Measurements from ENCODE around the gene BTK. TPM values are rescaled to one million over a fixed set of nuclear protein-coding genes. Genes with fewer than 3 reads are reported as not detected.
A peak's percentile ranks its signal among the peaks of the same experiment; 100 is the strongest.
"Not testable (repeated sequence)": the region's sequence is repeated elsewhere in the genome, so short reads cannot be mapped to it uniquely, and the experiment has no call there.

Gene BTK
- total RNA-seq, 2 donors from 2014 or later: 1.9 to 3.0 TPM

DNA sequence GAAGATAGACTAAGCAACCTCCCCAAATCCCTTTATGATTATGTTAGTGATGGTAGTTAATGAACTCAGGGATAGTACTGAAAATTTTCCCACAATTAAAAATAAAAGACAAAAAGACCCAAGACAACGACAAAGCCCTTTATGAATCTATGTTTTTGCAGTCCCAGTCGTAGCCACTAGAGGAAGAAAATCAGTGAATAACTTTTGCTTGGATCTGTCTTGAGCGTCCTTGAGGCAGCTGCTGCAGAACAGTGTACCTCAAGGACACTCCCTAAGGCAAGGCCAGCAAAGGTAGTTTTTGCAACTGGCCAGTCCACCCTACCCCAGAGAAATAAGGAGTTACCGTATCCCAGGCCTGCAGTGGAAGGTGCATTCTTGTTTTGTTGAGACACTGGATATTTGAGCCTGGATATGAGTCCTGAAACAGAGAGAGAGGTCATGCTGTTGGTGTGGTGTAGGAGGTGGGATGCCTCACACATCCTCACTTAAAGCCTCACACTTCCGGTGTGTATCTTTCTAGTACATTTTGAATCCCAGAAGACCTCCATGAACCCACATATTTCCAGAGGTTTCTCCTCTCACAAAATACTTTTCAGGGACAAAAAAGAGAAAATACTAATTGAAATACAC lies 28.7 kb downstream of the BTK start:
- Histone ChIP-seq H3K4me1 (no peaks in the 10 kb centered on the region), H3K9ac (ENCODE audit: low read depth in 2 of 2, low read length in 2 of 2) (no peak overlapping the region), H3K27me3 (no peaks in the 10 kb centered on the region), H3K9me3 (no peaks in the 10 kb centered on the region), H3K27ac (no peak overlapping the region), H3K4me3 (no peak overlapping the region), H3K36me3 (no peaks in the 10 kb centered on the region)
- intact Hi-C loops (cut with DNase I): no loop called here
- TF ChIP-seq, protein P1, sequence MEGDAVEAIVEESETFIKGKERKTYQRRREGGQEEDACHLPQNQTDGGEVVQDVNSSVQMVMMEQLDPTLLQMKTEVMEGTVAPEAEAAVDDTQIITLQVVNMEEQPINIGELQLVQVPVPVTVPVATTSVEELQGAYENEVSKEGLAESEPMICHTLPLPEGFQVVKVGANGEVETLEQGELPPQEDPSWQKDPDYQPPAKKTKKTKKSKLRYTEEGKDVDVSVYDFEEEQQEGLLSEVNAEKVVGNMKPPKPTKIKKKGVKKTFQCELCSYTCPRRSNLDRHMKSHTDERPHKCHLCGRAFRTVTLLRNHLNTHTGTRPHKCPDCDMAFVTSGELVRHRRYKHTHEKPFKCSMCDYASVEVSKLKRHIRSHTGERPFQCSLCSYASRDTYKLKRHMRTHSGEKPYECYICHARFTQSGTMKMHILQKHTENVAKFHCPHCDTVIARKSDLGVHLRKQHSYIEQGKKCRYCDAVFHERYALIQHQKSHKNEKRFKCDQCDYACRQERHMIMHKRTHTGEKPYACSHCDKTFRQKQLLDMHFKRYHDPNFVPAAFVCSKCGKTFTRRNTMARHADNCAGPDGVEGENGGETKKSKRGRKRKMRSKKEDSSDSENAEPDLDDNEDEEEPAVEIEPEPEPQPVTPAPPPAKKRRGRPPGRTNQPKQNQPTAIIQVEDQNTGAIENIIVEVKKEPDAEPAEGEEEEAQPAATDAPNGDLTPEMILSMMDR (IDR thresholded peaks at IDR 0.05): no peak
- no peak for DNase-seq

DNA sequence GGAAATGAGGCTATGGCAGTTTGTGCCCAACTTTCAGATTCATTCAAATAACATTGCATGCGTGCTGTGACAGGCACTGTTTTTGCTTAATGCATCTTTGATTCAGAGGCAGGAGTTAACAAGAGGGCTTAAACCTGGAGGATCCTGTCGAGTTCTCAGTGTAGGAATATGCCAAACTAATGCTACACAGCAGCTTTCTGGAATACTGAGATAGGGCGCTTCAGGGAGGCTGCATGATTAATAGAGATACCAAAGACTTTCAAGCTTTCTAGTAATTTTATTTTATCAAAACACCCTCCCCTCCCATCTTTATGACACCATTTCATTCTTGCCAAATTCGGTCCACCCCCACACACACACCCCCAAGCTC lies 36.8 kb downstream of the BTK start:
- H3K4me3 ChIP-seq: peak overlapping the region; percentile 52
- no peaks in the 10 kb centered on the region for H3K4me1 ChIP-seq
- H3K27me3 ChIP-seq: no peaks in the 10 kb centered on the region
- intact Hi-C loops (cut with DNase I): no loop called here
- no peaks in the 10 kb centered on the region for H3K36me3 ChIP-seq
- TF ChIP-seq, protein P1 (IDR thresholded peaks at IDR 0.05): no peak
- no peaks in the 10 kb centered on the region for H3K9me3 ChIP-seq
- DNase-seq: no peak
- H3K9ac ChIP-seq (ENCODE audit: low read depth in 2 of 2, low read length in 2 of 2): peak overlapping the region in 1 of 2 donors; percentile 72
- H3K27ac ChIP-seq: peak overlapping the region; percentile 62

DNA sequence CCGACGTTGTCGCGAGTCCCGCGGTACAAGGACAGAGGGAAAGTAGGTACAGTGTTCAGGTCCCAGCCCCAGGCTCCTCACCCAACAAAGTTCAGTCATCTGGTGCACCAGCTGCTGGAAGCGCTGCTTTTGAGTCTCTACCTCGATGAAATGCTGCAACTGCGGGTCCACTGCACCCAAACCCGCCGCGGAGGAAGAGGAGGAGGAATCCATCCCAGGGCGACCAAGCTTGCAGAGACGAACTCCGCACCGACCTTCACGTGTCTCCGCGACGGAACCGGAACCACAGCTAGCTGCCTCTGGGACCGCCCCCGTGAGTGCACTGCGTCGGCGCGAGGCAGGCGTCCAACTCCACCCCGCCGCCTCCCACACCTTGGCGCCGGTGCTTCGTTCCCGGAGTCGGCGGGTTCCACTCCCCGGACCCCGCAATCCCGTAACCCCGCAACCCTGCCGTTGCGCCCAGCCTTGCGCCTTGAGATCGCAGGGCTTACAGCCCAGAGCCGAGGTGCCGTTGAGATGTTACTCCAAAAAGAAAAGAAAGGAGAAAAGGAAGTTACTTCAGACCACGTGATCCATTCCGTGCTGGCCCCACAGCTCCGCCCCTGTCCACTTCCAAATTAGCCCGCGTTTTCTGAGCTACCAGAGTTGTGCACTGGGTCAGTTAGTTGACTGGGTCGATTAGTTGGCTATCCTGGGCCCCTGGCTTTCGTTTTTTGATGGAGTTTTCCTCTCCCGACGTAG lies 37.4 kb downstream of the BTK start, which contains the start of gene TIMM8A:
Gene TIMM8A, minus strand, starts transcription at position 291 of the 741 bp plus-strand sequence. Its CDS starts 78 bp downstream, at position 213.
- peak within 1 kb of the TSS; percentile 58 to 72 for H3K9ac ChIP-seq (ENCODE audit: low read depth in 2 of 2, low read length in 2 of 2)
- H3K4me1 ChIP-seq: no peaks in the 10 kb centered on the region
- H3K9me3 ChIP-seq: no peaks in the 10 kb centered on the region
- H3K27me3 ChIP-seq: no peaks in the 10 kb centered on the region
- TF ChIP-seq, protein P1 (IDR thresholded peaks at IDR 0.05): no peak
- H3K4me3 ChIP-seq: peak within 1 kb of the TSS; percentile 52
- no peaks in the 10 kb centered on the region for H3K36me3 ChIP-seq
- intact Hi-C loops (cut with DNase I): no loop called here
- peak; percentile 83 for DNase-seq
- peak within 1 kb of the TSS; percentile 62 for H3K27ac ChIP-seq

DNA sequence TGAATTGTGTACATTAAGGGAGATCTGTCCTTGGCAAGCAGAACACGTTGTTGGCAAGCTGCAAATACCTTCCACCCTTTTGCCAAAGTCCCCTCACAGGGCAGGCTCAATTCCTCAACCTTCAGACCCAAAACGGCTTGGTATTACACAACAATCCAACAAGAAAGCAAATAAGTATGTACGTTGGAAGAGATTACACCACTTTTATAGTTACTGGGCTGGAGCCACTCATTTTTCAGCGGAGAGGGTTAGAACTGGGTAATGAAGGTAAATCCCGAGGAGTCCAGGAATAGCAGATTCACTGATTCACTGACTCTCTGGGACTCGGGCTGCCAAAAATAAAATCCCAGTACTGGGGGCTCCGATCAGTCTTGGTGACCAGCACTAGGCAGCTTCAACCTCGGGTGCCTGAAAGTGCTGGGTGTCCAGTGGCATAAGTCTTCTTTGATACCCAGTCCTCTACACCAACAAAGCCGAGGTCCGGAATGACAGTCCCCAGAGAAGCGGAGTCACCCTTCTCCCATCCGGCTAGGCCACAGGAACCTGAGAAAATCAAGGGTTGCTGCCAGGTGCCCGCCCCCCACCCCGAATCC lies 38.0 kb downstream of the BTK start:
- intact Hi-C loops (cut with DNase I): no loop called here
- Histone ChIP-seq H3K36me3 (no peaks in the 10 kb centered on the region), H3K27me3 (no peaks in the 10 kb centered on the region), H3K27ac (peak overlapping the region; percentile 62), H3K4me3 (peak overlapping the region; percentile 52), H3K9me3 (no peaks in the 10 kb centered on the region), H3K9ac (ENCODE audit: low read depth in 2 of 2, low read length in 2 of 2) (peak overlapping the region; percentile 58 to 72), H3K4me1 (no peaks in the 10 kb centered on the region)
- TF ChIP-seq, protein P1 (IDR thresholded peaks at IDR 0.05): no peak
- DNase-seq: no peak

DNA sequence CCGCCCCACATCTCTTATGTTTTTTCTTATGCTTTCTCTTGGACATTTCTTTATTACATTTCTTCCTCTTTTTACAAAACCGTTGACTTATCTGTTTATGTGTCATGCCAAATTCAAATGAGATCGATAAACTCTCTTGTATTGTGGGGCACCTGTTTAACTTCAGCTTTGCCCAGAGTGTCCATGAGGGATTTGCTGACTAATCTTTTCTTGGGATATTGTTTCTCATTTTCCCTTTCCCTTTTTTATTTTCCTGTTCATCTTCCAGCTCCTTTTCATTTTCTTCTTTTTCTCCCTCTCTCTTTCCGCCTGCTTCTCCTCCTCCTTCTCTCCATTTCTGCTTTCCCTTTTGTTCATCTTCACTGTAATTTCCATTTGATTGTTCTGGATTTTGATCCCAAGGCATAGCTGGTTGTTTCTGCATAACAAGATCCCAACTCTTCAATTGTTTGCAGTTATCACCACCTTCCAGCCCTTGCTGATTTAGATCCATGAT lies 48.2 kb downstream of the BTK start:
- H3K27ac ChIP-seq: no peak overlapping the region
- no peak overlapping the region for H3K4me3 ChIP-seq
- no peaks in the 10 kb centered on the region for H3K9me3 ChIP-seq
- H3K27me3 ChIP-seq: no peaks in the 10 kb centered on the region
- no peak overlapping the region for H3K9ac ChIP-seq (ENCODE audit: low read depth in 2 of 2, low read length in 2 of 2)
- TF ChIP-seq, protein P1 (IDR thresholded peaks at IDR 0.05): no peak
- DNase-seq: no peak
- intact Hi-C loops (cut with DNase I): no loop called here
- no peaks in the 10 kb centered on the region for H3K4me1 ChIP-seq
- no peaks in the 10 kb centered on the region for H3K36me3 ChIP-seq

DNA sequence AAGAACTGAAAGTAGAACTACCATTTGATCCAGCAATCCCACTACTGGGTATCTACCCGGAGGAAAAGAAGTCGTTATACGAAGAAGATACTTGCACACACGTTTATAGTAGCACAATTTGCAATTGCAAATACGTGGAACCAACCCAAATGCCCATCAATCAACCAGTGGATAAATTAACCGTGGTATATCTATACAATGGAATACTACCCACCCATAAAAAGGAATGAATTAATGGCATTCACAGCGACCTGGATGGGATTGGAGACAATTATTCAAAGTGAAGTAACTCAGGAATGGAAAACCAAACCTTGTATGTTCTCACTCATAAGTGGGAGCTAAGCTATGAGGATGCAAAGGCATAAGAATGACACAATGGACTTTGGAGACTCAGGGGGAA lies 51.7 kb downstream of the BTK start:
- H3K36me3 ChIP-seq; intact Hi-C loops (cut with DNase I); H3K27ac ChIP-seq; H3K27me3 ChIP-seq; H3K4me3 ChIP-seq; DNase-seq; H3K9me3 ChIP-seq; H3K4me1 ChIP-seq; H3K9ac ChIP-seq (ENCODE audit: low read depth in 2 of 2, low read length in 2 of 2): not testable (repeated sequence)

DNA sequence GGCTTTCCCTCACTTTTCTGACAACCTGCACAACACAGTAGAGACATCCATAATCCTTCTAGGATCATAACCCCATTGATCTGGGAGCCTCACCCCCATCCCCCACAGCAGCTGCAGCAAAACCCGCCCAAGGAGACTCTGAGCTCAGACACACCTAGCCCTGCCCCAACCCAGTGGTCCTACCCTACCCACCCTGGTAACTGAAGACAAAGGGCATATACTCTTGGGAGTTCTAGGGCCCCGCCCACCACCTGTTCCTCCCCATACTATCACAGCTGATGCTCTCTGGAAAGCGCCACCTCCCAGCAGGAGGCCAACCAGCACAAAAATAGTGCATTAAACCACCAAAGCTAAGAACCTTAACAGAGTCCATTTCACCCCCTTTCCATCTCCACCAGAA lies 59.4 kb downstream of the BTK start:
- H3K27ac ChIP-seq; H3K4me1 ChIP-seq; H3K36me3 ChIP-seq; H3K9me3 ChIP-seq; intact Hi-C loops (cut with DNase I); H3K9ac ChIP-seq (ENCODE audit: low read depth in 2 of 2, low read length in 2 of 2); DNase-seq; H3K4me3 ChIP-seq; H3K27me3 ChIP-seq: not testable (repeated sequence)

Data from colonic mucosa (tissue), 4 donors.